SH-SY5Y (cell line): ENCODE measurements around the gene RASGRF1.

Source experiments
- GATA2 ChIP-seq: IDR thresholded peaks from 2 replicates; pipeline ENCODE4 v1.6.1; 2011; ENCODE audit warnings: mild to moderate bottlenecking, low read depth, low read length
- GATA3 ChIP-seq: IDR thresholded peaks from 2 replicates; pipeline ENCODE4 v1.6.1; 2011; ENCODE audit warnings: low read depth, mild to moderate bottlenecking, low read length, moderate library complexity

- TF ChIP-seq GATA2 (no peak), GATA3 (no peak)
Observed at GRCh38 chr15:79075256-79075655, 15.3 kb downstream of the RASGRF1 start.
